ENCODE data around the gene LAMC3.
"Not testable (repeated sequence)": the region's sequence is repeated elsewhere in the genome, so short reads cannot be mapped to it uniquely, and the experiment has no call there.

The LAMC3 gene

GRCh38 chr9:131084661-131085369 lies 75.8 kb downstream of the LAMC3 start:
- no peak for DNase-seq

GRCh38 chr9:131085370-131086122 lies 76.6 kb downstream of the LAMC3 start:
- DNase-seq, result no peak

- DNase-seq, result no peak
These were observed 78.5 kb downstream of the LAMC3 start for GRCh38 chr9:131087354-131087893.

GRCh38 chr9:131090025-131090787 lies 81.2 kb downstream of the LAMC3 start:
- DNase-seq, result no peak

- DNase-seq, result no peak
These were observed 82.5 kb downstream of the LAMC3 start for GRCh38 chr9:131091352-131091992.

GRCh38 chr9:131092030-131092429 lies 83.1 kb downstream of the LAMC3 start:
- DNase-seq, result no peak

GRCh38 chr9:131092548-131093440 lies 83.8 kb downstream of the LAMC3 start:
- DNase-seq, result no peak

GRCh38 chr9:131094015-131094414 lies 85.0 kb downstream of the LAMC3 start:
- no peak for DNase-seq

GRCh38 chr9:131094622-131095021 lies 85.6 kb downstream of the LAMC3 start:
- no peak for DNase-seq

- no peak for DNase-seq
These were observed 86.8 kb downstream of the LAMC3 start for GRCh38 chr9:131095666-131096268.

GRCh38 chr9:131096269-131097125 lies 87.5 kb downstream of the LAMC3 start, which contains the start of gene AIF1L:
Gene AIF1L, plus strand, starts transcription at chr9:131096531. Its CDS starts 99 bp downstream, at chr9:131096630.
- DNase-seq, result no peak

- no peak for DNase-seq
These were observed 88.4 kb downstream of the LAMC3 start for GRCh38 chr9:131097126-131097947.

- no peak for DNase-seq
These were observed 88.9 kb downstream of the LAMC3 start for GRCh38 chr9:131097948-131098278.

GRCh38 chr9:131098391-131099101 lies 89.6 kb downstream of the LAMC3 start:
- DNase-seq, result no peak

- DNase-seq, result no peak
These were observed 90.2 kb downstream of the LAMC3 start for GRCh38 chr9:131099102-131099606.

- DNase-seq, result not testable (repeated sequence)
These were observed 90.9 kb downstream of the LAMC3 start for GRCh38 chr9:131099845-131100244.

- DNase-seq, result no peak
These were observed 91.5 kb downstream of the LAMC3 start for GRCh38 chr9:131100445-131100844.

GRCh38 chr9:131101207-131101964 lies 92.4 kb downstream of the LAMC3 start:
- DNase-seq, result no peak

All from activated CD4-positive, CD25-positive, alpha-beta regulatory T cell treated with anti-CD3 and anti-CD28 coated beads, Interleukin-2, amount 50 U/mL, for 72 hours (primary cell).